Measurements from ENCODE around the gene CCL3. TPM values are rescaled to one million over a fixed set of nuclear protein-coding genes. Genes with fewer than 3 reads are reported as not detected.

CCL3 gene
- total and polyA plus RNA-seq, 2 donors (not counting 3 experiments of a cell fraction or from before 2014, with no cell fraction given), result not detected

DNA sequence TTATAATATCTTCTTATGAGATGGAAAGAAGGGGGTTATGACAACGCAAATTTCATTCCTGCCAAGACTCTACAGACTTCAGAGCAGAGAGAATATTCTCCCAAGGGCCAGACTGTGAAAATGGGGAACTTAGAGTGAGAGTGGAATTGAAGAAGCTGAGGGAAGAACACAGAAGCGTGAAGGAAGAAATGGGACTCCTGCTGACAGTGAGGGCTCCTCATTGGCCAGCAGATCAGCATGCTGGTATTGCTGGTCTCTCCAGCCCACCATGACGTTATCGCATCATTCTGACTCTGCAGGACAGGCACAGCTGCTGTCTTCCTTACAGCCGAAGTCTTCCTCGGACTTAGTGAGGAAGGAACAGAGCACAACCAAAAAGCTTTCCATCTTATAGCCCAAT is 38.0 kb upstream of the CCL3 start:
- TF ChIP-seq GATA2 (IDR thresholded peaks at IDR 0.05; ENCODE audit: insufficient read depth, insufficient read length, low read depth, low read length) (no peak), POLR2AphosphoS5 (IDR thresholded peaks at IDR 0.05; ENCODE audit: insufficient read depth, low read depth, low read length) (no peak)
- TF ChIP-seq, protein P1, sequence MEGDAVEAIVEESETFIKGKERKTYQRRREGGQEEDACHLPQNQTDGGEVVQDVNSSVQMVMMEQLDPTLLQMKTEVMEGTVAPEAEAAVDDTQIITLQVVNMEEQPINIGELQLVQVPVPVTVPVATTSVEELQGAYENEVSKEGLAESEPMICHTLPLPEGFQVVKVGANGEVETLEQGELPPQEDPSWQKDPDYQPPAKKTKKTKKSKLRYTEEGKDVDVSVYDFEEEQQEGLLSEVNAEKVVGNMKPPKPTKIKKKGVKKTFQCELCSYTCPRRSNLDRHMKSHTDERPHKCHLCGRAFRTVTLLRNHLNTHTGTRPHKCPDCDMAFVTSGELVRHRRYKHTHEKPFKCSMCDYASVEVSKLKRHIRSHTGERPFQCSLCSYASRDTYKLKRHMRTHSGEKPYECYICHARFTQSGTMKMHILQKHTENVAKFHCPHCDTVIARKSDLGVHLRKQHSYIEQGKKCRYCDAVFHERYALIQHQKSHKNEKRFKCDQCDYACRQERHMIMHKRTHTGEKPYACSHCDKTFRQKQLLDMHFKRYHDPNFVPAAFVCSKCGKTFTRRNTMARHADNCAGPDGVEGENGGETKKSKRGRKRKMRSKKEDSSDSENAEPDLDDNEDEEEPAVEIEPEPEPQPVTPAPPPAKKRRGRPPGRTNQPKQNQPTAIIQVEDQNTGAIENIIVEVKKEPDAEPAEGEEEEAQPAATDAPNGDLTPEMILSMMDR (IDR thresholded peaks at IDR 0.05; ENCODE audit: extremely low read depth in 1 of 2, insufficient read depth in 1 of 2, low read depth in 1 of 2, low read length in 2 of 2), result no peak
- no peaks in the 10 kb centered on the region for H4K20me1 ChIP-seq (replicated peaks; ENCODE audit: control insufficient read depth, extremely low read depth, insufficient read depth, low read length)
- no peak overlapping the region for H3K27ac ChIP-seq (ENCODE audit: insufficient read depth, low read depth, low read length)
- no peaks in the 10 kb centered on the region for H3K36me3 ChIP-seq (ENCODE audit: control insufficient read depth in 2 of 2, extremely low read depth in 1 of 2, insufficient read depth in 2 of 2, low read length in 2 of 2)
- no peak overlapping the region for H2AFZ ChIP-seq (ENCODE audit: low read depth, low read length)
- H3K4me1 ChIP-seq (ENCODE audit: control insufficient read depth, extremely low read depth, insufficient read depth, low read length), result no peaks in the 10 kb centered on the region
- no peaks in the 10 kb centered on the region for H3K9me3 ChIP-seq (replicated peaks; ENCODE audit: control insufficient read depth, insufficient read depth, low read length)
- no peak for DNase-seq (ENCODE audit: low read depth, low spot score)
- CTCF ChIA-PET, result interaction anchor here (0.9 kb wide), 1 partner anchor 159 kb away, joined by 3 read pairs; no protein-coding TSS in a partner anchor
- H3K27me3 ChIP-seq (ENCODE audit: control insufficient read depth in 2 of 2, insufficient read depth in 2 of 2, low read length in 2 of 2), result peaks cover 0 to 3% of the 10 kb centered on the region in 2 experiments
- H3K79me2 ChIP-seq (ENCODE audit: control insufficient read depth, insufficient read depth, low read length), result no peaks in the 10 kb centered on the region
- H3K9me1 ChIP-seq (replicated peaks; ENCODE audit: control insufficient read depth, extremely low read depth, insufficient read depth, low read length), result no peaks in the 10 kb centered on the region
- H3K9ac ChIP-seq (replicated peaks; ENCODE audit: extremely low read depth, insufficient read depth, low read length), result no peak overlapping the region
- no peak for FAIRE-seq
- dilution Hi-C loops (cut with MboI; ENCODE audit: extremely low pct_ligation_motif_present, low sequenced_read_pairs) (no loop called here), intact Hi-C loops (cut with micrococcal nuclease) (no loop called here)
- POLR2A ChIA-PET, result no interaction called here
- no peak overlapping the region for H3K4me2 ChIP-seq (ENCODE audit: insufficient read depth, low read length)
- no peak overlapping the region for H3K4me3 ChIP-seq (replicated peaks in 1 of 3; ENCODE audit: insufficient read depth in 1 of 3, low read depth in 1 of 3, low read length in 3 of 3)
- no TSS peak for BruUV-seq (replicated peaks)

DNA sequence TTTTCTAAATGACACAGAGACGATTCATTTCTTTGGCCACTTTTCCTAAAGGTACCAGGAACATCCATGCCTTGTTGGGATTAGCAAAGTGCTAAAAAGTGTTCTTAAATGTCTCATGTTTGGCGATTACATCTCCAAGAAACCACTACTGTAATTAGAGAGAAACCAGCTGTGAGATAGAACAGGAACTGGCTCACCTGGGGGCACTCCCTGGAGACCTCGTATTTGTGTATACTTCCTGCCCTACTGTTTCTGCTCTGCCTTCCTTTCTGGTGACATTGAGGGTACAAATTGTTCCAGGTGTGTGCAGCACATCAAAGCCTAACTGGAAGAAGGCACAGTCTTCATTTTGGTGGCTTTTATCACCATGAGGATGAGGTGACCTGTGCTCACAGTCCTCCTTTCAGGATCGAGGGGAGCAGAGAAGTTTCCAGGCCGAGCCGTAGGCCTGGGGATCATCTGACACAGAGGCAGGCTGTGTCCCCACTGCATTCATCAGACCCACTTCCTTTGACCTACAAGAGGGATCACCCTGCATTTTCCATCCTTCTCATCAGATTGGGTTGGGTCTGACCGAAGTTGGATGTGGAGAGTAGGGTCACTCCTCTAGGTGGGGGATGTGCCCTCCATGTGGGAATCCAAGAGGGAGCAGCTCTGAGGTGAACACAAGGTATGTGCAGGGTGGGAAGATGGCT is 37.4 kb upstream of the CCL3 start:
- BruUV-seq (replicated peaks), result no TSS peak
- H3K9ac ChIP-seq (replicated peaks; ENCODE audit: extremely low read depth, insufficient read depth, low read length), result no peak overlapping the region
- ChIA-PET CTCF (no interaction called here), POLR2A (no interaction called here)
- no peaks in the 10 kb centered on the region for H3K36me3 ChIP-seq (ENCODE audit: control insufficient read depth in 2 of 2, extremely low read depth in 1 of 2, insufficient read depth in 2 of 2, low read length in 2 of 2)
- no peaks in the 10 kb centered on the region for H3K9me1 ChIP-seq (replicated peaks; ENCODE audit: control insufficient read depth, extremely low read depth, insufficient read depth, low read length)
- H2AFZ ChIP-seq (ENCODE audit: low read depth, low read length), result no peak overlapping the region
- H3K9me3 ChIP-seq (replicated peaks; ENCODE audit: control insufficient read depth, insufficient read depth, low read length), result no peaks in the 10 kb centered on the region
- dilution Hi-C loops (cut with MboI; ENCODE audit: extremely low pct_ligation_motif_present, low sequenced_read_pairs) (no loop called here), intact Hi-C loops (cut with micrococcal nuclease) (no loop called here)
- FAIRE-seq (no peak), DNase-seq (ENCODE audit: low read depth, low spot score) (no peak)
- H3K27ac ChIP-seq (ENCODE audit: insufficient read depth, low read depth, low read length), result no peak overlapping the region
- no peak overlapping the region for H3K4me2 ChIP-seq (ENCODE audit: insufficient read depth, low read length)
- no peaks in the 10 kb centered on the region for H4K20me1 ChIP-seq (replicated peaks; ENCODE audit: control insufficient read depth, extremely low read depth, insufficient read depth, low read length)
- TF ChIP-seq EZH2 (IDR thresholded peaks at IDR 0.05; ENCODE audit: borderline replicate concordance, low read depth, low read length, severe bottlenecking) (no peak), POLR2AphosphoS5 (IDR thresholded peaks at IDR 0.05; ENCODE audit: insufficient read depth, low read depth, low read length) (no peak), FOS (IDR thresholded peaks at IDR 0.05; ENCODE audit: borderline replicate concordance, insufficient read depth, low read length) (no peak), MYC (IDR thresholded peaks at IDR 0.05; ENCODE audit: low read depth, low read length) (no peak), POLR2A (IDR thresholded peaks at IDR 0.05; ENCODE audit: low read depth, low read length) (no peak), JUN (IDR thresholded peaks at IDR 0.05; ENCODE audit: borderline replicate concordance, insufficient read depth, insufficient read length, low read depth) (no peak)
- TF ChIP-seq, protein P1 (IDR thresholded peaks at IDR 0.05; ENCODE audit: extremely low read depth in 1 of 2, insufficient read depth in 1 of 2, low read depth in 1 of 2, low read length in 2 of 2), result no peak
- TF ChIP-seq, protein P2, sequence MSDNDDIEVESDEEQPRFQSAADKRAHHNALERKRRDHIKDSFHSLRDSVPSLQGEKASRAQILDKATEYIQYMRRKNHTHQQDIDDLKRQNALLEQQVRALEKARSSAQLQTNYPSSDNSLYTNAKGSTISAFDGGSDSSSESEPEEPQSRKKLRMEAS (IDR thresholded peaks at IDR 0.05; ENCODE audit: insufficient read depth, insufficient read length), result no peak
- no peaks in the 10 kb centered on the region for H3K4me1 ChIP-seq (ENCODE audit: control insufficient read depth, extremely low read depth, insufficient read depth, low read length)
- H3K27me3 ChIP-seq (ENCODE audit: control insufficient read depth in 2 of 2, insufficient read depth in 2 of 2, low read length in 2 of 2), result peaks cover 0 to under 1% of the 10 kb centered on the region in 2 experiments
- H3K79me2 ChIP-seq (ENCODE audit: control insufficient read depth, insufficient read depth, low read length), result no peaks in the 10 kb centered on the region
- no peak overlapping the region for H3K4me3 ChIP-seq (replicated peaks in 1 of 3; ENCODE audit: insufficient read depth in 1 of 3, low read depth in 1 of 3, low read length in 3 of 3)
